Keratinocyte (primary cell): ENCODE results near the gene VSIR. TPM values are rescaled to one million over a fixed set of nuclear protein-coding genes. Genes with fewer than 3 reads are reported as not detected.

Source experiments
- DNase-seq: peaks from one replicate; pipeline ENCODE4 v3.0.0-alpha.2; 2011; ENCODE audit warnings: low read depth, missing footprints, low spot score
- FAIRE-seq: peaks from 2 replicates; lab custom pipeline; 2011; peaks lifted over from hg19 to GRCh38; lab: Jason Lieb, UNC
- H2AFZ ChIP-seq: 2 replicates; pipeline ENCODE4 v1.6.0; 2012; ENCODE audit warnings: low read length, control low read depth, inconsistent platforms; ENCODE audit not compliant: control insufficient read depth
- H3K27ac ChIP-seq: 2 replicates; pipeline ENCODE4 v1.5.1; 2011; ENCODE audit warnings: low read length; ENCODE audit not compliant: control insufficient read depth, insufficient read depth
- H3K27me3 ChIP-seq: 3 replicates; pipeline ENCODE4 v1.6.0; 2011; ENCODE audit warnings: low read length; ENCODE audit not compliant: control insufficient read depth, insufficient read depth; ENCODE audit errors: extremely low read depth
- H3K36me3 ChIP-seq, 2 experiments: 2 replicates in 1 of 2; 3 replicates in 1 of 2; pipeline ENCODE4 v1.5.1; 2011; ENCODE audit warnings: low read length in 2 of 2, mild to moderate bottlenecking in 1 of 2; ENCODE audit not compliant: control insufficient read depth in 2 of 2, insufficient read depth in 2 of 2; ENCODE audit errors: extremely low read depth in 1 of 2
- H3K4me1 ChIP-seq: 3 replicates; pipeline ENCODE4 v1.5.1; 2011; ENCODE audit warnings: low read length; ENCODE audit not compliant: control insufficient read depth, insufficient read depth; ENCODE audit errors: extremely low read depth
- H3K4me2 ChIP-seq: 3 replicates; pipeline ENCODE4 v1.6.0; 2011; ENCODE audit warnings: low read depth, low read length; ENCODE audit not compliant: control insufficient read depth, insufficient read depth; ENCODE audit errors: extremely low read depth
- H3K4me3 ChIP-seq, 3 experiments: fragments of 200-600 bp in 1 of 3; sonication (generic) in 1 of 3; 2 replicates in 2 of 3; 3 replicates in 1 of 3; pipeline ENCODE4 v1.5.1; 2011 to 2016; ENCODE audit warnings: low read length in 3 of 3, mild to moderate bottlenecking in 3 of 3, control low read depth in 2 of 3, inconsistent platforms in 1 of 3, low read depth in 1 of 3, mixed read lengths in 1 of 3, mixed run types in 1 of 3, moderate library complexity in 1 of 3; ENCODE audit not compliant: control insufficient read depth in 2 of 3, insufficient read depth in 2 of 3; ENCODE audit errors: extremely low read depth in 1 of 3
- H3K79me2 ChIP-seq: 2 replicates; pipeline ENCODE4 v1.6.0; 2012; ENCODE audit warnings: low read length; ENCODE audit not compliant: control insufficient read depth, insufficient read depth
- H3K9ac ChIP-seq: 3 replicates; pipeline ENCODE4 v1.6.0; 2011; ENCODE audit warnings: low read length; ENCODE audit not compliant: control insufficient read depth, insufficient read depth; ENCODE audit errors: extremely low read depth
- H3K9me1 ChIP-seq: 3 replicates; pipeline ENCODE4 v1.6.0; 2011; ENCODE audit warnings: low read length; ENCODE audit not compliant: control insufficient read depth, insufficient read depth; ENCODE audit errors: extremely low read depth
- H3K9me3 ChIP-seq: 2 replicates; pipeline ENCODE4 v1.5.1; 2012; ENCODE audit warnings: low read depth, low read length; ENCODE audit not compliant: control insufficient read depth
- H4K20me1 ChIP-seq: 3 replicates; pipeline ENCODE4 v1.6.0; 2011; ENCODE audit warnings: low read length; ENCODE audit not compliant: control insufficient read depth, insufficient read depth; ENCODE audit errors: extremely low read depth
- EZH2 ChIP-seq: IDR thresholded peaks from one replicate; pipeline ENCODE4 v1.6.1; 2012; ENCODE audit warnings: inconsistent platforms, mild to moderate bottlenecking, low read length, moderate library complexity
- dilution Hi-C: fragments of 300-500 bp; cut with MboI; formaldehyde crosslinking; loops from one replicate; pipeline ENCODE4 v1.7.0; 2020; ENCODE audit warnings: low sequenced_read_pairs; ENCODE audit not compliant: extremely low pct_ligation_motif_present
- polyA plus RNA-seq, 5 experiments: library from polyadenylated mRNA; depleted of rRNA in 3 of 5; stranded (reverse) in 3 of 5; stranded (forward) in 1 of 5; unstranded in 1 of 5; fragments of >200 nt; gene quantifications; 1 replicate in 1 of 5; 2 replicates in 3 of 5; 3 replicates in 1 of 5; pipeline versions ENCODE4 v1.2.1 to v1.2.3, GENCODE V29; 2011 to 2012; ENCODE audit warnings: missing spikeins in 2 of 5, low read depth in 1 of 5, low replicate concordance in 1 of 5
- TF ChIP-seq, protein P1 (sequence below), 3 experiments: IDR thresholded peaks in 1 of 3; conservative IDR thresholded peaks in 1 of 3; optimal IDR thresholded peaks in 1 of 3; 2 replicates in 2 of 3; 3 replicates in 1 of 3; pipeline versions ENCODE3 to v1.5.1; 2011; ENCODE audit warnings: low read length in 3 of 3, mild to moderate bottlenecking in 3 of 3, moderate library complexity in 2 of 3, control low read depth in 1 of 3, inconsistent platforms in 1 of 3; ENCODE audit not compliant: insufficient read depth in 2 of 3; ENCODE audit errors: extremely low read depth in 1 of 3

VSIR gene
- polyA plus RNA-seq, 1 donor (not counting 4 experiments of a cell fraction or from before 2014, with no cell fraction given) = 8.1 TPM

DNA sequence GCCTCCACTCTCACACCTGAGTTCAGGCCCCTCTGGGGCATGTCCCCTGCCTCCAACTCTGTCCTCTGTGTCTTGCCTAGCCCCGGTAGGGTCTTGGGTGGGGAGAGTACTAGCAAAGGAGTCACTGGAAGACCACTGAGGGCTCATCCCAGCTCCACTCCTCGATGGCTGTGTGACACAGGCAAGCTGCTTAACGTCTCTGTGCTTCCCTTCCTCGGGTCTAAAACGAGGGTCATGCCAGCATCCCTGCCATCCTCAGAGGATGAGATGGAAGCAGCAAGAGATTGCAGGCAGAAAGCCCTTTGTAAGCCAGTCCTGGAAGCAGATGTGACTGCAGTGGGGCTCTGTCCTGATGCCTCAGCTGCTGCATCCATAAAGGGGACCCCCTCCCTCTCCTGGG is 38.5 kb downstream of the VSIR start:
- peaks cover 13% of the 10 kb centered on the region for H3K4me1 ChIP-seq
- no peak overlapping the region for H3K4me2 ChIP-seq
- no peaks in the 10 kb centered on the region for H3K9me1 ChIP-seq
- H3K9me3 ChIP-seq = no peaks in the 10 kb centered on the region
- H3K36me3 ChIP-seq = no peaks in the 10 kb centered on the region
- H2AFZ ChIP-seq = no peak overlapping the region
- FAIRE-seq (no peak), DNase-seq (no peak)
- H3K4me3 ChIP-seq = no peak overlapping the region
- H4K20me1 ChIP-seq = no peaks in the 10 kb centered on the region
- dilution Hi-C loops = no loop called here
- H3K9ac ChIP-seq = no peak overlapping the region
- peaks cover 8% of the 10 kb centered on the region for H3K27me3 ChIP-seq
- TF ChIP-seq EZH2 = no peak
- TF ChIP-seq, protein P1, sequence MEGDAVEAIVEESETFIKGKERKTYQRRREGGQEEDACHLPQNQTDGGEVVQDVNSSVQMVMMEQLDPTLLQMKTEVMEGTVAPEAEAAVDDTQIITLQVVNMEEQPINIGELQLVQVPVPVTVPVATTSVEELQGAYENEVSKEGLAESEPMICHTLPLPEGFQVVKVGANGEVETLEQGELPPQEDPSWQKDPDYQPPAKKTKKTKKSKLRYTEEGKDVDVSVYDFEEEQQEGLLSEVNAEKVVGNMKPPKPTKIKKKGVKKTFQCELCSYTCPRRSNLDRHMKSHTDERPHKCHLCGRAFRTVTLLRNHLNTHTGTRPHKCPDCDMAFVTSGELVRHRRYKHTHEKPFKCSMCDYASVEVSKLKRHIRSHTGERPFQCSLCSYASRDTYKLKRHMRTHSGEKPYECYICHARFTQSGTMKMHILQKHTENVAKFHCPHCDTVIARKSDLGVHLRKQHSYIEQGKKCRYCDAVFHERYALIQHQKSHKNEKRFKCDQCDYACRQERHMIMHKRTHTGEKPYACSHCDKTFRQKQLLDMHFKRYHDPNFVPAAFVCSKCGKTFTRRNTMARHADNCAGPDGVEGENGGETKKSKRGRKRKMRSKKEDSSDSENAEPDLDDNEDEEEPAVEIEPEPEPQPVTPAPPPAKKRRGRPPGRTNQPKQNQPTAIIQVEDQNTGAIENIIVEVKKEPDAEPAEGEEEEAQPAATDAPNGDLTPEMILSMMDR (optimal IDR thresholded peaks at IDR 0.05 in 1 of 3, IDR thresholded peaks at IDR 0.05 in 1 of 3, conservative IDR thresholded peaks at IDR 0.05 in 1 of 3; ENCODE audit: extremely low read depth in 1 of 3, insufficient read depth in 2 of 3, low read length in 3 of 3) = no peak
- no peak overlapping the region for H3K27ac ChIP-seq
- H3K79me2 ChIP-seq = no peaks in the 10 kb centered on the region

- dilution Hi-C loops = no loop called here
- Histone ChIP-seq H2AFZ (no peak overlapping the region), H3K9ac (no peak overlapping the region), H3K9me3 (no peaks in the 10 kb centered on the region), H3K79me2 (no peaks in the 10 kb centered on the region), H3K4me2 (no peak overlapping the region), H3K9me1 (no peaks in the 10 kb centered on the region), H3K4me3 (no peak overlapping the region), H4K20me1 (no peaks in the 10 kb centered on the region), H3K27me3 (peaks cover 8% of the 10 kb centered on the region), H3K4me1 (peaks cover 23% of the 10 kb centered on the region), H3K27ac (no peak overlapping the region), H3K36me3 (no peaks in the 10 kb centered on the region)
- no peak for DNase-seq
- no peak for FAIRE-seq
- no peak for TF ChIP-seq EZH2
- TF ChIP-seq, protein P1 (optimal IDR thresholded peaks at IDR 0.05 in 1 of 3, IDR thresholded peaks at IDR 0.05 in 1 of 3, conservative IDR thresholded peaks at IDR 0.05 in 1 of 3; ENCODE audit: extremely low read depth in 1 of 3, insufficient read depth in 2 of 3, low read length in 3 of 3) = no peak
Observed at GRCh38 chr10:71731791-71732190, 41.5 kb downstream of the VSIR start.
